ENCODE measurements around the gene EXTL2. TPM values are rescaled to one million over a fixed set of nuclear protein-coding genes. Genes with fewer than 3 reads are reported as not detected.
"Not testable (repeated sequence)": the region's sequence is repeated elsewhere in the genome, so short reads cannot be mapped to it uniquely, and the experiment has no call there.

EXTL2 gene
- total RNA-seq, 2 experiments from 2014 or later: 2.4 to 3.5 TPM

- ChIA-PET CTCF (no interaction called here), POLR2A (no interaction called here)
- Mint-ChIP-seq H3K36me3 (ENCODE audit: low read depth) (no peaks in the 10 kb centered on the region), H3K27me3 (peaks cover 6% of the 10 kb centered on the region), H3K4me1 (no peaks in the 10 kb centered on the region), H3K9me3 (peaks cover 5% of the 10 kb centered on the region), H3K4me3 (no peak overlapping the region), H3K27ac (no peak overlapping the region)
- DNase-seq: no peak
Observed at GRCh38 chr1:100835866-100836842, 58.5 kb downstream of the EXTL2 start.

GRCh38 chr1:100834777-100835660 lies 59.6 kb downstream of the EXTL2 start:
- Mint-ChIP-seq H3K4me1 (no peaks in the 10 kb centered on the region), H3K4me3 (no peak overlapping the region), H3K36me3 (ENCODE audit: low read depth) (no peaks in the 10 kb centered on the region), H3K9me3 (peaks cover under 1% of the 10 kb centered on the region), H3K27ac (no peak overlapping the region), H3K27me3 (peaks cover 4% of the 10 kb centered on the region)
- ChIA-PET POLR2A (no interaction called here), CTCF (interaction anchor here (0.6 kb wide), 1 partner anchor 271 kb away, joined by 3 read pairs; no protein-coding TSS in a partner anchor)
- no peak for DNase-seq

- H3K27ac Mint-ChIP-seq: no peak overlapping the region
- no peaks in the 10 kb centered on the region for H3K9me3 Mint-ChIP-seq
- no peaks in the 10 kb centered on the region for H3K36me3 Mint-ChIP-seq (ENCODE audit: low read depth)
- ChIA-PET CTCF (no interaction called here), POLR2A (no interaction called here)
- H3K4me3 Mint-ChIP-seq: no peak overlapping the region
- DNase-seq: no peak
- peaks cover 12% of the 10 kb centered on the region for H3K27me3 Mint-ChIP-seq
- H3K4me1 Mint-ChIP-seq: no peaks in the 10 kb centered on the region
Observed at GRCh38 chr1:100832694-100833428, 61.8 kb downstream of the EXTL2 start.

GRCh38 chr1:100825666-100826065 lies 69.0 kb downstream of the EXTL2 start:
- H3K4me3 Mint-ChIP-seq; H3K27ac Mint-ChIP-seq; CTCF ChIA-PET; DNase-seq; POLR2A ChIA-PET; H3K9me3 Mint-ChIP-seq; H3K4me1 Mint-ChIP-seq; H3K36me3 Mint-ChIP-seq (ENCODE audit: low read depth): not testable (repeated sequence)
- peaks cover 31% of the 10 kb centered on the region for H3K27me3 Mint-ChIP-seq

Other genes with a start within 250 kb of the EXTL2 start
- gene VCAM1, start 175.1 kb downstream of the EXTL2 start, total RNA-seq: not detected
- 10 to 100 TPM; 32.8 to 33.9 TPM for gene SLC30A7, start 1.2 kb upstream of the EXTL2 start, total RNA-seq
- 10 to 100 TPM; 32.8 to 38.9 TPM for gene DPH5, start 130.9 kb upstream of the EXTL2 start, total RNA-seq

Data from activated CD4-positive, alpha-beta T cell treated with anti-CD3 and anti-CD28 coated beads, Interleukin-2, amount 10 ng/mL, durations not matched to agents 7 days and 5 days (primary cell).